Measurements from ENCODE around the gene LZTR1.

- TF ChIP-seq CTCF (conservative IDR thresholded peaks at IDR 0.05; ENCODE audit: low read depth in 2 of 2) (no peak), POLR2AphosphoS5 (IDR thresholded peaks at IDR 0.05; ENCODE audit: low read depth) (no peak), REST (IDR thresholded peaks at IDR 0.05; ENCODE audit: unreplicated experiment) (no peak), NANOG (IDR thresholded peaks at IDR 0.05; ENCODE audit: borderline replicate concordance) (no peak), EZH2 (IDR thresholded peaks at IDR 0.05; ENCODE audit: low read depth, unreplicated experiment) (no peak), JUNB (IDR thresholded peaks at IDR 0.05; ENCODE audit: unreplicated experiment) (no peak), CREB1 (CRISPR knock-in tag; IDR thresholded peaks at IDR 0.05; ENCODE audit: low read depth) (no peak), EZH2phosphoT487 (IDR thresholded peaks at IDR 0.05; ENCODE audit: unreplicated experiment) (no peak), ETS1 (IDR thresholded peaks at IDR 0.05) (no peak), STAT1 (IDR thresholded peaks at IDR 0.05; ENCODE audit: unreplicated experiment) (no peak)
Measured at GRCh38 chr22:20976291-20976877, 5.7 kb upstream of the LZTR1 start.
